GM12873 (cell line): ENCODE measurements around the gene ATN1.

Experiments
- CTCF ChIP-seq: IDR thresholded peaks from 2 replicates; pipeline ENCODE4 v1.5.1; 2012; ENCODE audit warnings: low read depth, mild to moderate bottlenecking, moderate library complexity, low read length, control low read depth; ENCODE audit not compliant: insufficient read depth; ENCODE audit errors: missing control alignments

The ATN1 gene

GRCh38 chr12:6952121-6952862 is 24.5 kb downstream of the ATN1 start:
- TF ChIP-seq CTCF, result no peak

GRCh38 chr12:6952863-6953441 is 25.2 kb downstream of the ATN1 start:
- no peak for TF ChIP-seq CTCF

GRCh38 chr12:6953442-6954315 is 25.9 kb downstream of the ATN1 start:
- no peak for TF ChIP-seq CTCF

GRCh38 chr12:6954316-6955107 is 26.8 kb downstream of the ATN1 start:
- TF ChIP-seq CTCF, result no peak

- TF ChIP-seq CTCF, result no peak
Observed at GRCh38 chr12:6955108-6956020, 27.6 kb downstream of the ATN1 start.

- TF ChIP-seq CTCF, result no peak
Observed at GRCh38 chr12:6956021-6956727, 28.4 kb downstream of the ATN1 start.
